Activated CD8-positive, alpha-beta T cell treated with anti-CD3 and anti-CD28 coated beads, Interleukin-2, amount 10 ng/mL, durations not matched to agents 7 days and 5 days (primary cell): ENCODE measurements around the gene CIAO2A. TPM values are rescaled to one million over a fixed set of nuclear protein-coding genes. Genes with fewer than 3 reads are reported as not detected.

Experiments
- total RNA-seq, 2 experiments: library from RNA; stranded (reverse); gene quantifications; one replicate each; pipeline ENCODE4 v1.2.3, GENCODE V29; 2021

The CIAO2A gene
- total RNA-seq, 2 experiments from 2014 or later, result 78.7 to 80.9 TPM

Other genes with a start within 250 kb of the CIAO2A start
- 1 to 10 TPM; 1.3 to 1.5 TPM for gene DAPK2, start 47.4 kb downstream of the CIAO2A start, total RNA-seq
- 100 to 1,000 TPM; 109 to 124 TPM for gene SNX1, start 2.1 kb upstream of the CIAO2A start, total RNA-seq
- under 1 TPM; 0.47 to 0.58 TPM for gene SNX22, start 57.9 kb upstream of the CIAO2A start, total RNA-seq
- 100 to 1,000 TPM; 378 to 386 TPM for gene PPIB, start 69.2 kb upstream of the CIAO2A start, total RNA-seq